Fibroblast of lung (primary cell): ENCODE data around the gene ACOT7. TPM values are rescaled to one million over a fixed set of nuclear protein-coding genes. Genes with fewer than 3 reads are reported as not detected.

ENCODE experiments used
- DNase-seq, 2 donors: peaks; one replicate each; pipeline versions ENCODE4 v3.0.0 to v3.0.0-alpha.2; 2010; ENCODE audit warnings: low read depth in 2 of 2
- H2AFZ ChIP-seq: 2 replicates; pipeline ENCODE4 v1.5.1; 2012; ENCODE audit warnings: low read length, control low read depth, inconsistent platforms
- H3K27ac ChIP-seq: 2 replicates; pipeline ENCODE4 v1.5.1; 2011; ENCODE audit warnings: low read length, control low read depth; ENCODE audit not compliant: insufficient read depth
- H3K27me3 ChIP-seq: 2 replicates; pipeline ENCODE4 v1.5.1; 2011; ENCODE audit warnings: mild to moderate bottlenecking, low read length; ENCODE audit not compliant: control insufficient read depth, insufficient read depth
- H3K36me3 ChIP-seq: 2 replicates; pipeline ENCODE4 v1.5.1; 2011; ENCODE audit warnings: low read length; ENCODE audit not compliant: control insufficient read depth, insufficient read depth
- H3K4me1 ChIP-seq: 2 replicates; pipeline ENCODE4 v1.5.1; 2011; ENCODE audit warnings: low read length; ENCODE audit not compliant: control insufficient read depth, insufficient read depth; ENCODE audit errors: extremely low read depth
- H3K4me2 ChIP-seq: 2 replicates; pipeline ENCODE4 v1.5.1; 2011; ENCODE audit warnings: low read length, control low read depth; ENCODE audit not compliant: insufficient read depth; ENCODE audit errors: extremely low read depth
- H3K4me3 ChIP-seq, 4 experiments: fragments of 200-600 bp in 1 of 4; sonication (generic) in 1 of 4; replicated peaks in 1 of 4; 2 replicates each; pipeline ENCODE4 v1.5.1; 2011 to 2016; ENCODE audit warnings: low read length in 4 of 4, low read depth in 3 of 4, mild to moderate bottlenecking in 3 of 4, control low read depth in 2 of 4, inconsistent platforms in 1 of 4, mixed read lengths in 1 of 4; ENCODE audit not compliant: insufficient read depth in 1 of 4; ENCODE audit errors: control extremely low read depth in 1 of 4
- H3K79me2 ChIP-seq: 2 replicates; pipeline ENCODE4 v1.5.1; 2012; ENCODE audit warnings: mild to moderate bottlenecking, low read length, inconsistent platforms; ENCODE audit not compliant: control insufficient read depth, insufficient read depth
- H3K9ac ChIP-seq: 2 replicates; pipeline ENCODE4 v1.5.1; 2011; ENCODE audit warnings: mild to moderate bottlenecking, low read length, control low read depth; ENCODE audit not compliant: insufficient read depth
- H3K9me3 ChIP-seq: 2 replicates; pipeline ENCODE4 v1.5.1; 2012; ENCODE audit warnings: low read depth, low read length; ENCODE audit not compliant: control insufficient read depth, insufficient read depth
- H4K20me1 ChIP-seq: 2 replicates; pipeline ENCODE4 v1.5.1; 2011; ENCODE audit warnings: low read length; ENCODE audit not compliant: control insufficient read depth, insufficient read depth; ENCODE audit errors: extremely low read depth
- CTCF ChIP-seq, 2 donors: IDR thresholded peaks in 1 of 2; conservative IDR thresholded peaks in 1 of 2; 1 replicate in 1 of 2; 2 replicates in 1 of 2; pipeline ENCODE4 v1.5.1; 2011 to 2012; ENCODE audit warnings: low read length in 2 of 2, control low read depth in 1 of 2, inconsistent platforms in 1 of 2, low read depth in 1 of 2, mild to moderate bottlenecking in 1 of 2
- EZH2 ChIP-seq: IDR thresholded peaks from 2 replicates; pipeline ENCODE4 v1.5.1; 2012; ENCODE audit warnings: low read length, control low read depth, mild to moderate bottlenecking; ENCODE audit errors: missing control alignments
- polyA plus RNA-seq, 2 donors: library from polyadenylated mRNA; depleted of rRNA in 1 of 2; stranded (reverse) in 1 of 2; unstranded in 1 of 2; fragments of >200 nt; gene quantifications; 2 replicates each; pipeline ENCODE4 v1.2.1, GENCODE V29; 2011 to 2012; ENCODE audit warnings: missing spikeins in 1 of 2
- total RNA-seq: library from RNA; depleted of rRNA; stranded (reverse); fragments of >200 nt; gene quantifications from 2 replicates; pipeline ENCODE4 v1.2.1, GENCODE V29; 2014

Gene ACOT7
- total and polyA plus RNA-seq, 2 donors (not counting 1 experiment from before 2014, with no cell fraction given): 50.7 to 58.0 TPM

GRCh38 chr1:6294890-6295556 is 98.5 kb downstream of the ACOT7 start:
- H3K36me3 ChIP-seq: no peaks in the 10 kb centered on the region
- H3K4me3 ChIP-seq: no peak overlapping the region
- no peak for TF ChIP-seq EZH2
- TF ChIP-seq CTCF (conservative IDR thresholded peaks at IDR 0.05 in 1 of 2, IDR thresholded peaks at IDR 0.05 in 1 of 2; ENCODE audit: low read depth in 1 of 2, low read length in 2 of 2): no peak

GRCh38 chr1:6294080-6294889 is 99.3 kb downstream of the ACOT7 start:
- Histone ChIP-seq H4K20me1 (no peaks in the 10 kb centered on the region), H3K36me3 (no peaks in the 10 kb centered on the region), H3K4me2 (no peak overlapping the region), H3K9me3 (no peaks in the 10 kb centered on the region), H3K4me3 (no peak overlapping the region), H3K79me2 (no peaks in the 10 kb centered on the region), H3K27ac (no peak overlapping the region), H3K4me1 (no peaks in the 10 kb centered on the region), H3K27me3 (no peaks in the 10 kb centered on the region), H3K9ac (no peak overlapping the region), H2AFZ (no peak overlapping the region)
- no peak for DNase-seq
- no peak for TF ChIP-seq EZH2
- no peak for TF ChIP-seq CTCF (conservative IDR thresholded peaks at IDR 0.05 in 1 of 2, IDR thresholded peaks at IDR 0.05 in 1 of 2; ENCODE audit: low read depth in 1 of 2, low read length in 2 of 2)

More at GRCh38 chr1:6294890-6295556, 98.5 kb downstream of the ACOT7 start:
- Histone ChIP-seq H2AFZ (no peak overlapping the region), H3K27me3 (no peaks in the 10 kb centered on the region), H3K9me3 (no peaks in the 10 kb centered on the region), H3K4me1 (no peaks in the 10 kb centered on the region), H3K4me2 (no peak overlapping the region), H3K9ac (no peak overlapping the region), H3K79me2 (no peaks in the 10 kb centered on the region), H4K20me1 (no peaks in the 10 kb centered on the region), H3K27ac (no peak overlapping the region)
- no peak for DNase-seq

- H3K79me2 ChIP-seq: no peaks in the 10 kb centered on the region
- no peaks in the 10 kb centered on the region for H3K36me3 ChIP-seq
- H3K4me1 ChIP-seq: no peaks in the 10 kb centered on the region
- H3K9me3 ChIP-seq: no peaks in the 10 kb centered on the region
- H3K9ac ChIP-seq: no peak overlapping the region
- H2AFZ ChIP-seq: no peak overlapping the region
- no peak overlapping the region for H3K4me2 ChIP-seq
- no peaks in the 10 kb centered on the region for H3K27me3 ChIP-seq
- DNase-seq: no peak
- H4K20me1 ChIP-seq: no peaks in the 10 kb centered on the region
- H3K27ac ChIP-seq: no peak overlapping the region
- no peak overlapping the region for H3K4me3 ChIP-seq
- TF ChIP-seq CTCF (conservative IDR thresholded peaks at IDR 0.05 in 1 of 2, IDR thresholded peaks at IDR 0.05 in 1 of 2; ENCODE audit: low read depth in 1 of 2, low read length in 2 of 2): no peak
These were observed 101.5 kb downstream of the ACOT7 start for GRCh38 chr1:6292102-6292501.
